ENCODE results near the gene SHTN1.

GRCh38 chr10:116889066-116889465 lies 115.9 kb downstream of the SHTN1 start:
- TF ChIP-seq, protein P1, sequence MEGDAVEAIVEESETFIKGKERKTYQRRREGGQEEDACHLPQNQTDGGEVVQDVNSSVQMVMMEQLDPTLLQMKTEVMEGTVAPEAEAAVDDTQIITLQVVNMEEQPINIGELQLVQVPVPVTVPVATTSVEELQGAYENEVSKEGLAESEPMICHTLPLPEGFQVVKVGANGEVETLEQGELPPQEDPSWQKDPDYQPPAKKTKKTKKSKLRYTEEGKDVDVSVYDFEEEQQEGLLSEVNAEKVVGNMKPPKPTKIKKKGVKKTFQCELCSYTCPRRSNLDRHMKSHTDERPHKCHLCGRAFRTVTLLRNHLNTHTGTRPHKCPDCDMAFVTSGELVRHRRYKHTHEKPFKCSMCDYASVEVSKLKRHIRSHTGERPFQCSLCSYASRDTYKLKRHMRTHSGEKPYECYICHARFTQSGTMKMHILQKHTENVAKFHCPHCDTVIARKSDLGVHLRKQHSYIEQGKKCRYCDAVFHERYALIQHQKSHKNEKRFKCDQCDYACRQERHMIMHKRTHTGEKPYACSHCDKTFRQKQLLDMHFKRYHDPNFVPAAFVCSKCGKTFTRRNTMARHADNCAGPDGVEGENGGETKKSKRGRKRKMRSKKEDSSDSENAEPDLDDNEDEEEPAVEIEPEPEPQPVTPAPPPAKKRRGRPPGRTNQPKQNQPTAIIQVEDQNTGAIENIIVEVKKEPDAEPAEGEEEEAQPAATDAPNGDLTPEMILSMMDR (IDR thresholded peaks at IDR 0.05), result no peak
- no peak for TF ChIP-seq POLR2A (IDR thresholded peaks at IDR 0.05)
